ENCODE data around the gene NFYA. TPM values are rescaled to one million over a fixed set of nuclear protein-coding genes. Genes with fewer than 3 reads are reported as not detected.

Gene NFYA
- total RNA-seq, 6 donors from 2014 or later = 18.5 to 33.0 (median 21.6) TPM

DNA sequence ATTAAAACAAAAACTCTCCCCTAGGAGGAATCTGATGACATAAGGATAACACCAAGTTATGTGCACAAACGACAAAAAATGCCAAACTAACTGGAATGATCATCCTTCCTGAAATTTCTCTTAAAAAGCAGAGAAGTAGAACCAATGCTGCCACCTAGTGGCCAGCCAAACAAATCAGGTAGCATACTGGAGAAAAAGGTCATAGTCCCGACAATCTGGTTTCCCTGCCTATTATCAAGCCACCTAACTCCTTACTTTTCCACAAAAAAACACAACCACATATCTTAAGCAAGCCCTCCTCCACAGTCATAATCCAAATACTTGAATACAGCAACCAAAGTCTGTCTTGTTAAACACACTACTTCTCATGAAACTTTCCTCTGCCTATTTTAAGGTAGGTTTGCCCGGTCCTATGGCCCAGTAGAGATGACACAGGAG lies 5.9 kb upstream of the NFYA start:
- Histone ChIP-seq H3K4me1 (peaks cover 10 to 17% (median 10%) of the 10 kb centered on the region in 4 donors), H3K4me3 (no peak overlapping the region), H3K27me3 (no peaks in the 10 kb centered on the region), H3K9me3 (no peaks in the 10 kb centered on the region), H3K27ac (no peak overlapping the region), H3K36me3 (peaks cover 0 to 61% (median 10%) of the 10 kb centered on the region in 4 donors)
- WGBS, 2 donors = 29 to 32% methylated on average over 3 of the region's 3 CpGs
- no peak for ATAC-seq (ENCODE audit: low FRiP score in 2 of 2)
- TF ChIP-seq POLR2AphosphoS5 (IDR thresholded peaks at IDR 0.05) = no peak
- TF ChIP-seq, protein P1, sequence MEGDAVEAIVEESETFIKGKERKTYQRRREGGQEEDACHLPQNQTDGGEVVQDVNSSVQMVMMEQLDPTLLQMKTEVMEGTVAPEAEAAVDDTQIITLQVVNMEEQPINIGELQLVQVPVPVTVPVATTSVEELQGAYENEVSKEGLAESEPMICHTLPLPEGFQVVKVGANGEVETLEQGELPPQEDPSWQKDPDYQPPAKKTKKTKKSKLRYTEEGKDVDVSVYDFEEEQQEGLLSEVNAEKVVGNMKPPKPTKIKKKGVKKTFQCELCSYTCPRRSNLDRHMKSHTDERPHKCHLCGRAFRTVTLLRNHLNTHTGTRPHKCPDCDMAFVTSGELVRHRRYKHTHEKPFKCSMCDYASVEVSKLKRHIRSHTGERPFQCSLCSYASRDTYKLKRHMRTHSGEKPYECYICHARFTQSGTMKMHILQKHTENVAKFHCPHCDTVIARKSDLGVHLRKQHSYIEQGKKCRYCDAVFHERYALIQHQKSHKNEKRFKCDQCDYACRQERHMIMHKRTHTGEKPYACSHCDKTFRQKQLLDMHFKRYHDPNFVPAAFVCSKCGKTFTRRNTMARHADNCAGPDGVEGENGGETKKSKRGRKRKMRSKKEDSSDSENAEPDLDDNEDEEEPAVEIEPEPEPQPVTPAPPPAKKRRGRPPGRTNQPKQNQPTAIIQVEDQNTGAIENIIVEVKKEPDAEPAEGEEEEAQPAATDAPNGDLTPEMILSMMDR (IDR thresholded peaks at IDR 0.05) = peak; percentile 72 to 83 (median 78)
- TF ChIP-seq EP300 (IDR thresholded peaks at IDR 0.05) = no peak
- DNase-seq = peak in 1 of 2 donors; percentile 77

DNA sequence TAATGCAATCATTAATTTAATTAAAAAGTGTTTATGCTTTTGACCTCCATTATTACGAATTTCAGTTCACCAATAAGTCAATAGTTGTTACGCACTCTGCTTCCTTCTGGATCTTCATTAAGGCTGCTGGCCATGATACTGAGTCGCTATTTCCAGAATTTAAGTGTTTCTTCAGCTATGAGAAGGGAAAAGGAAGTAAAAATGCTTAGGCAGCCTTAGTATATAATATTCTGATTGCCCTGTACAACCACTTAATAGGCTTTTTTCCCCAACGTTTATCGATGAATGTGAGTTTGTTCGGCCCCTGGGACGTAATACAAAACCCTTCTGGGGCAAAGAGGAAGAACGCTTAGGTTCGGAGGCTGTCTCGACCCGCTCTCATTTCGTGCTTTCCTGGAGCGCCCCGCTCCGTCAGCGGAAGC lies 1.3 kb upstream of the NFYA start:
- Histone ChIP-seq H3K4me3 (peak overlapping the region; percentile 73 to 97 (median 88)), H3K27me3 (no peaks in the 10 kb centered on the region), H3K4me1 (peaks cover 31 to 36% (median 34%) of the 10 kb centered on the region in 4 donors), H3K9me3 (no peaks in the 10 kb centered on the region), H3K27ac (peak overlapping the region; percentile 99 to 100 (median 99)), H3K36me3 (peaks cover 0 to 24% (median 7%) of the 10 kb centered on the region in 4 donors)
- DNase-seq (peak; percentile 42 to 89), ATAC-seq (ENCODE audit: low FRiP score in 2 of 2) (no peak)
- TF ChIP-seq POLR2AphosphoS5 (IDR thresholded peaks at IDR 0.05) (peak in 1 of 2 donors; percentile 92), EP300 (IDR thresholded peaks at IDR 0.05) (no peak), POLR2A (IDR thresholded peaks at IDR 0.05) (peak in 1 of 4 donors; percentile 54)
- TF ChIP-seq, protein P1 (IDR thresholded peaks at IDR 0.05) = no peak
- WGBS, 2 donors = 0 to 2% methylated on average over 16 of the region's 16 CpGs

DNA sequence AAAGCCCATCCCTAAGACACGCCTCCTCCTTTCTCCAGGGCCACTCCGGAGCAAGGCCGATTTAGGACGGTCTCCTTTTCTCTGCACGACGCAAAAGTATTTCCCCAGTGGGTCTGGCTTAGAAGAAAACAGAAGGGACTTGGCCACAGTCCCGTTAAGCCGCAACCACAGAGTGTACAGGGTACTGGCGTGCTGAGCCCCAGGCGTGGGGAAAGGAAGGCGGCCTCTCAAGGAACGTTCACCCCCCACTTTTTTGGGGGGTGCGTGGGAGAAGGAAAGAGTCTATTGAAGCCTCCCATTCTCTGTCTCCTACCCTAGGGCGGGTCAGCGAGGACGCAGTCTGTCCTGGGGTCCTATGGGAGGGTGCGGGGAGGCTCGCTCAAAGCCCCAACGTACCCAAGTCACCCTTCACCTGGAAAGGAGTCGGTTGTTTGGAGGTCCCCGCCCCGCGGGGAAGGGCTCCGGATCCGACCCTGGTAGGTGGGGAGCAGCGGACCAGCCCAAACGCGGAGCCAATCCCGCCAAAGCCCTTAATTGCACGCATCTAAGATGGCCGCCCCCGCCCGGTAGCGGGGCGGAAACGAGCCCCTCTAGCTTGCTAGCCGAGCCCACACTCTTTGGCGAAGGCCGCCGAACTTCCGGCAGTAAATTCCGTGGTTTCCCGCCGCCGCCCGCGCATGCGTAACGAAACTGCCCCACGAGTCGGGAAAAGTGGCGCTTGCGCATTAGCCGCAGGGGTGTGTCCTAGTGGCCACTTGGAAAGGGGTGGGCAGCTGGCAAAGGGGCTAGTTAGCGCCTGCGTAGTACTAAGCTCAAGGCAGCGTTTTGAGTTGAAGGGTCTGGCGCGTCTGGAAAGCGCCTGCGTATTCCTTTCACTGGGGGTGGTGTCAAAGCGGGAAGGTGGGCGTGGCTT lies 595 bp upstream of the NFYA start, which contains the start of gene OARD1:
OARD1 (minus strand) TSS at position 434 of the 913 bp plus-strand sequence. CDS start 722 bp downstream, outside the sequence.
- TF ChIP-seq POLR2A (IDR thresholded peaks at IDR 0.05) (peak; percentile 49 to 86 (median 74)), POLR2AphosphoS5 (IDR thresholded peaks at IDR 0.05) (peak; percentile 36 to 85), EP300 (IDR thresholded peaks at IDR 0.05) (no peak)
- TF ChIP-seq, protein P1 (IDR thresholded peaks at IDR 0.05) = peak in 2 of 6 experiments; percentile 14 to 32
- Histone ChIP-seq H3K4me3 (peak within 1 kb of the TSS; percentile 84 to 97 (median 91)), H3K4me1 (peaks cover 32 to 38% (median 35%) of the 10 kb centered on the region in 4 donors), H3K27me3 (no peaks in the 10 kb centered on the region), H3K9me3 (no peaks in the 10 kb centered on the region), H3K36me3 (peaks cover 0 to 22% (median 7%) of the 10 kb centered on the region in 4 donors), H3K27ac (peak within 1 kb of the TSS; percentile 99 to 100 (median 99))
- ATAC-seq (ENCODE audit: low FRiP score in 2 of 2) (peak; percentile 90 to 97), DNase-seq (peak; percentile 98 to 99)
- WGBS, 2 donors = 0% methylated on average over 24 to 63 of the region's 63 CpGs

DNA sequence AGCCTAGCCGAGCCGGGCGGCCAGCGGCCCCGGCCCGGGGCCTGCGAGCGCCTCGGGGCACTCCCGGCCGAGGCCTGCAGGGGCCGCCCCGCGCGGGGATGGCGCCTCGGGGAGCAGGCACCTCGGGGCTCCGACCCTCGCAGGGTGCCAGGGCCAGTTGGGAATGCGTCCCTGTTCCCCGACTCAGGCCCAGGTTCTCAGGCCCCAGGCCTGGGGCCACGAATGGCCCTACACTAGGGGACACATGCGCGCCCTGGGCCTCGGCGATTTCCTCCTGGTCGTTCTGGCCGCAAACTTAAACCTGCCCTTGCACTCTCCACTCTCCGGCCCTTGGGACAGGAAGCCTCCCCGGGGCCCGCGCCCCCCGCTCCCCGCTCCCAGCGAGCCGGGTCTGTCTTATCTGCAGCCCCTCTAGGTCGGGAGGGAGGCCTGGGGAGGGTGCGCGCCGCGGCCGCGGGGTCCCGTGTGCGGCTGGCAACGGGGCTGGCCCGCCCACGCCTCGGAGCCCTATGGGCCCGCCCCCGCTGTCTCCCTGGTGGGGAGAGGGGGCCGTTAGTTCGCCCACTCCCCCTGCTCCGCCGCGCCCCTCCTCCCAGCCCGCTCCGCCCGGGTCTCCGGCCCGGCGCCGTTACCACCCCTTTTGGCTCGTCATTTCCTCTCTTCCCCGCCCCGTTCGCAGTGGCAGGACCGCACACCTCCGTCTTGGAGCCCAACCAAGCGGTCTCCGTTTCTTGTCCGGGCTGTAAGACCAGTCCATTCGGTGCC lies 611 bp downstream of the NFYA start:
- 0% methylated on average over 19 to 50 of the region's 74 CpGs for WGBS, 2 donors
- DNase-seq (peak; percentile 94 to 95), ATAC-seq (ENCODE audit: low FRiP score in 2 of 2) (peak; percentile 0 to 48)
- TF ChIP-seq, protein P1 (IDR thresholded peaks at IDR 0.05) = peak; percentile 40 to 89 (median 58)
- TF ChIP-seq EP300 (IDR thresholded peaks at IDR 0.05) (peak in 1 of 4 donors; percentile 20), POLR2AphosphoS5 (IDR thresholded peaks at IDR 0.05) (peak; percentile 77 to 93), POLR2A (IDR thresholded peaks at IDR 0.05) (peak in 3 of 4 donors; percentile 90 to 95 (median 94))
- Histone ChIP-seq H3K27me3 (no peaks in the 10 kb centered on the region), H3K4me1 (peaks cover 32 to 43% (median 37%) of the 10 kb centered on the region in 4 donors), H3K27ac (peak overlapping the region; percentile 99 to 100 (median 99)), H3K4me3 (peak overlapping the region; percentile 84 to 97 (median 91)), H3K9me3 (no peaks in the 10 kb centered on the region), H3K36me3 (peaks cover 0 to 18% (median 2%) of the 10 kb centered on the region in 4 donors)
